NT2/D1 (cell line): ENCODE measurements around the gene SRD5A3.
"Not testable (repeated sequence)": the region's sequence is repeated elsewhere in the genome, so short reads cannot be mapped to it uniquely, and the experiment has no call there.

Experiments used
- DNase-seq: peaks from one replicate; pipeline ENCODE4 v3.0.0-alpha.2; 2011; ENCODE audit warnings: low read depth, low spot score
- H3K27me3 ChIP-seq: 2 replicates; pipeline ENCODE4 v1.6.0; 2011; ENCODE audit warnings: mild to moderate bottlenecking; ENCODE audit not compliant: insufficient read length, insufficient read depth
- H3K36me3 ChIP-seq: 2 replicates; pipeline ENCODE4 v1.6.1; 2011; ENCODE audit warnings: mild to moderate bottlenecking, low read length, mixed read lengths; ENCODE audit not compliant: insufficient read depth, insufficient read length
- H3K4me1 ChIP-seq: 2 replicates; pipeline ENCODE4 v1.5.1; 2011; ENCODE audit not compliant: insufficient read depth, insufficient read length
- H3K4me3 ChIP-seq: 2 replicates; pipeline ENCODE4 v1.5.1; 2011; ENCODE audit warnings: low read depth; ENCODE audit not compliant: insufficient read length
- H3K9ac ChIP-seq: 2 replicates; pipeline ENCODE4 v1.6.0; 2011; ENCODE audit warnings: low read depth; ENCODE audit not compliant: insufficient read length
- H3K9me3 ChIP-seq: 2 replicates; pipeline ENCODE4 v1.5.1; 2011; ENCODE audit warnings: mild to moderate bottlenecking, low read length; ENCODE audit not compliant: insufficient read depth
- SUZ12 ChIP-seq: IDR thresholded peaks from 2 replicates; pipeline ENCODE4 v1.6.1; 2011; ENCODE audit not compliant: insufficient read length, insufficient read depth; ENCODE audit errors: extremely low read depth
- YY1 ChIP-seq: IDR thresholded peaks from 2 replicates; pipeline ENCODE4 v1.6.1; 2011; ENCODE audit not compliant: insufficient read length, insufficient read depth
- ZNF274 ChIP-seq: IDR thresholded peaks from 2 replicates; pipeline ENCODE4 v1.6.1; 2011; ENCODE audit warnings: mild to moderate bottlenecking, low read depth, low read length

Gene SRD5A3

GRCh38 chr4:55347610-55348228 is 1.7 kb downstream of the SRD5A3 start:
- Histone ChIP-seq H3K9ac (no peak overlapping the region), H3K4me3 (no peak overlapping the region), H3K4me1 (no peaks in the 10 kb centered on the region), H3K36me3 (peaks cover 9% of the 10 kb centered on the region), H3K27me3 (no peaks in the 10 kb centered on the region), H3K9me3 (peaks cover 9% of the 10 kb centered on the region; the same call in 1 of the 2 replicates)
- TF ChIP-seq YY1 (no peak), SUZ12 (no peak), ZNF274 (no peak)
- DNase-seq = no peak

GRCh38 chr4:55348466-55348865 is 2.4 kb downstream of the SRD5A3 start:
- H3K4me3 ChIP-seq = no peak overlapping the region
- TF ChIP-seq ZNF274 (no peak), SUZ12 (no peak), YY1 (no peak)
- H3K9me3 ChIP-seq = peaks cover 9% of the 10 kb centered on the region; the same call in 1 of the 2 replicates
- peaks cover 12% of the 10 kb centered on the region for H3K36me3 ChIP-seq
- DNase-seq = no peak
- H3K4me1 ChIP-seq = no peaks in the 10 kb centered on the region
- H3K9ac ChIP-seq = no peak overlapping the region
- H3K27me3 ChIP-seq = no peaks in the 10 kb centered on the region

- not testable (repeated sequence) for H3K9ac ChIP-seq, DNase-seq, H3K9me3 ChIP-seq, H3K4me3 ChIP-seq, H3K27me3 ChIP-seq, H3K4me1 ChIP-seq
- H3K36me3 ChIP-seq = peaks cover 12% of the 10 kb centered on the region
Measured at GRCh38 chr4:55350870-55351269, 4.8 kb downstream of the SRD5A3 start.

GRCh38 chr4:55351824-55352223 is 5.8 kb downstream of the SRD5A3 start:
- H3K36me3 ChIP-seq = peaks cover 12% of the 10 kb centered on the region
- H3K27me3 ChIP-seq = no peaks in the 10 kb centered on the region
- no peak overlapping the region for H3K9ac ChIP-seq
- H3K4me3 ChIP-seq = no peak overlapping the region
- no peak for TF ChIP-seq YY1
- no peak for TF ChIP-seq SUZ12
- no peak for TF ChIP-seq ZNF274
- H3K4me1 ChIP-seq = no peaks in the 10 kb centered on the region
- DNase-seq = no peak
- H3K9me3 ChIP-seq = peaks cover 5% of the 10 kb centered on the region; the same call in 1 of the 2 replicates

GRCh38 chr4:55352726-55353125 is 6.7 kb downstream of the SRD5A3 start:
- no peaks in the 10 kb centered on the region for H3K4me1 ChIP-seq
- H3K36me3 ChIP-seq = peaks cover 12% of the 10 kb centered on the region
- TF ChIP-seq ZNF274 (no peak), YY1 (no peak), SUZ12 (no peak)
- H3K27me3 ChIP-seq = no peaks in the 10 kb centered on the region
- H3K9ac ChIP-seq = no peak overlapping the region
- H3K4me3 ChIP-seq = no peak overlapping the region
- no peak for DNase-seq
- peaks cover 5% of the 10 kb centered on the region; the same call in 1 of the 2 replicates for H3K9me3 ChIP-seq

GRCh38 chr4:55353228-55353747 is 7.2 kb downstream of the SRD5A3 start:
- H3K4me3 ChIP-seq, H3K9me3 ChIP-seq, H3K9ac ChIP-seq, H3K27me3 ChIP-seq, DNase-seq, H3K4me1 ChIP-seq: not testable (repeated sequence)
- peaks cover 12% of the 10 kb centered on the region for H3K36me3 ChIP-seq

GRCh38 chr4:55354648-55355047 is 8.6 kb downstream of the SRD5A3 start:
- H3K9ac ChIP-seq = no peak overlapping the region
- H3K4me3 ChIP-seq = no peak overlapping the region
- no peaks in the 10 kb centered on the region for H3K27me3 ChIP-seq
- H3K9me3 ChIP-seq = peaks cover 5% of the 10 kb centered on the region; the same call in 1 of the 2 replicates
- no peak for DNase-seq
- H3K36me3 ChIP-seq = peaks cover 12% of the 10 kb centered on the region
- H3K4me1 ChIP-seq = no peaks in the 10 kb centered on the region
- TF ChIP-seq SUZ12 (no peak), ZNF274 (no peak), YY1 (no peak)

- DNase-seq = no peak
- no peak overlapping the region for H3K4me3 ChIP-seq
- TF ChIP-seq YY1 (no peak), SUZ12 (no peak), ZNF274 (no peak)
- H3K4me1 ChIP-seq = no peaks in the 10 kb centered on the region
- H3K27me3 ChIP-seq = no peaks in the 10 kb centered on the region
- H3K9me3 ChIP-seq = peaks cover 5% of the 10 kb centered on the region; the same call in 1 of the 2 replicates
- peaks cover 12% of the 10 kb centered on the region for H3K36me3 ChIP-seq
- H3K9ac ChIP-seq = no peak overlapping the region
Measured at GRCh38 chr4:55355555-55355954, 9.5 kb downstream of the SRD5A3 start.
